ENCODE results near the gene CNTN4. TPM values are rescaled to one million over a fixed set of nuclear protein-coding genes. Genes with fewer than 3 reads are reported as not detected.

The CNTN4 gene
- total and polyA plus RNA-seq, 7 donors: 0.17 to 3.2 (median 0.42) TPM

GRCh38 chr3:2262204-2262603, 163.5 kb downstream of the CNTN4 start:
- H3K4me1 ChIP-seq: no peaks in the 10 kb centered on the region

GRCh38 chr3:2266606-2267005, 167.9 kb downstream of the CNTN4 start:
- H3K9me3 ChIP-seq: no peaks in the 10 kb centered on the region
- no peaks in the 10 kb centered on the region for H3K4me1 ChIP-seq
- no peaks in the 10 kb centered on the region for H3K27me3 ChIP-seq (ENCODE audit: insufficient read depth in 3 of 3, low read length in 2 of 3)
- no peak for DNase-seq
- WGBS, 3 donors: 48 to 62% (median 52%) methylated on average over 1 of the region's 1 CpG
- no peak overlapping the region for H3K4me3 ChIP-seq
- intact Hi-C loops (cut with DNase I): no loop called here
- ATAC-seq: no peak
- no peak for TF ChIP-seq CTCF (IDR thresholded peaks at IDR 0.05)
- H3K27ac ChIP-seq: no peak overlapping the region
- no peaks in the 10 kb centered on the region for H3K36me3 ChIP-seq (ENCODE audit: insufficient read depth in 1 of 2, low read depth in 1 of 2)

More at GRCh38 chr3:2262204-2262603, 163.5 kb downstream of the CNTN4 start:
- Histone ChIP-seq H3K27me3 (ENCODE audit: insufficient read depth in 3 of 3, low read length in 2 of 3) (no peaks in the 10 kb centered on the region), H3K27ac (no peak overlapping the region), H3K9me3 (no peaks in the 10 kb centered on the region), H3K4me3 (no peak overlapping the region), H3K36me3 (ENCODE audit: insufficient read depth in 1 of 2, low read depth in 1 of 2) (no peaks in the 10 kb centered on the region)
- 64 to 75% (median 65%) methylated on average over 4 of the region's 4 CpGs for WGBS, 3 donors
- ATAC-seq (no peak), DNase-seq (no peak)
- no peak for TF ChIP-seq CTCF (IDR thresholded peaks at IDR 0.05)
- intact Hi-C loops (cut with DNase I): no loop called here

- H3K36me3 ChIP-seq (ENCODE audit: insufficient read depth in 1 of 2, low read depth in 1 of 2): no peaks in the 10 kb centered on the region
- DNase-seq: no peak
- no peak for ATAC-seq
- H3K4me3 ChIP-seq: no peak overlapping the region
- intact Hi-C loops (cut with DNase I): no loop called here
- no peaks in the 10 kb centered on the region for H3K4me1 ChIP-seq
- no peak for TF ChIP-seq CTCF (IDR thresholded peaks at IDR 0.05)
- no peak overlapping the region for H3K27ac ChIP-seq
- 53 to 57% (median 55%) methylated on average over 3 of the region's 3 CpGs for WGBS, 3 donors
- no peaks in the 10 kb centered on the region for H3K9me3 ChIP-seq
- no peaks in the 10 kb centered on the region for H3K27me3 ChIP-seq (ENCODE audit: insufficient read depth in 3 of 3, low read length in 2 of 3)
Observed at GRCh38 chr3:2268779-2269178, 170.1 kb downstream of the CNTN4 start.

GRCh38 chr3:2274526-2274925, 175.9 kb downstream of the CNTN4 start:
- intact Hi-C loops (cut with DNase I): no loop called here
- Histone ChIP-seq H3K9me3 (no peaks in the 10 kb centered on the region), H3K27me3 (ENCODE audit: insufficient read depth in 3 of 3, low read length in 2 of 3) (no peaks in the 10 kb centered on the region), H3K4me3 (no peak overlapping the region), H3K4me1 (no peaks in the 10 kb centered on the region), H3K36me3 (ENCODE audit: insufficient read depth in 1 of 2, low read depth in 1 of 2) (no peaks in the 10 kb centered on the region), H3K27ac (no peak overlapping the region)
- TF ChIP-seq CTCF (IDR thresholded peaks at IDR 0.05): no peak
- no peak for ATAC-seq
- WGBS, 3 donors: 13 to 21% (median 19%) methylated on average over 1 of the region's 1 CpG
- DNase-seq: no peak

- Histone ChIP-seq H3K36me3 (ENCODE audit: insufficient read depth in 1 of 2, low read depth in 1 of 2) (no peaks in the 10 kb centered on the region), H3K4me3 (no peak overlapping the region), H3K4me1 (no peaks in the 10 kb centered on the region), H3K27ac (no peak overlapping the region), H3K27me3 (ENCODE audit: insufficient read depth in 3 of 3, low read length in 2 of 3) (no peaks in the 10 kb centered on the region), H3K9me3 (no peaks in the 10 kb centered on the region)
- intact Hi-C loops (cut with DNase I): no loop called here
- no peak for TF ChIP-seq CTCF (IDR thresholded peaks at IDR 0.05)
- ATAC-seq (no peak), DNase-seq (no peak)
Observed at GRCh38 chr3:2283818-2284217, 185.2 kb downstream of the CNTN4 start.

All from psoas muscle (tissue), 8 donors.